Activated naive CD8-positive, alpha-beta T cell treated with anti-CD3 and anti-CD28 coated beads, Interleukin-2, amount 50 U/mL, for 24 hours (primary cell): Measurements from ENCODE around the gene MVD.

Experiments
- ATAC-seq: fragments of 150-1000 bp; cut with Tn5 transposase; one replicate; pipeline ENCODE4 v1.10.0; 2021
- DNase-seq: peaks from one replicate; pipeline ENCODE4 v3.0.0; 2021
- H3K27ac Mint-ChIP-seq: one replicate; pipeline ENCODE4 v1.8.0; 2021; ENCODE audit warnings: mild to moderate bottlenecking, mixed read lengths
- H3K27me3 Mint-ChIP-seq: one replicate; pipeline ENCODE4 v1.8.0; 2021; ENCODE audit warnings: mixed read lengths
- H3K36me3 Mint-ChIP-seq: one replicate; pipeline ENCODE4 v1.8.0; 2021; ENCODE audit warnings: low read depth, mixed read lengths
- H3K4me1 Mint-ChIP-seq: one replicate; pipeline ENCODE4 v1.8.0; 2021; ENCODE audit warnings: mixed read lengths
- H3K4me3 Mint-ChIP-seq: one replicate; pipeline ENCODE4 v1.8.0; 2021; ENCODE audit warnings: mild to moderate bottlenecking, moderate library complexity, mixed read lengths
- H3K9me3 Mint-ChIP-seq: one replicate; pipeline ENCODE4 v1.8.0; 2021; ENCODE audit warnings: mixed read lengths

Gene MVD

DNA sequence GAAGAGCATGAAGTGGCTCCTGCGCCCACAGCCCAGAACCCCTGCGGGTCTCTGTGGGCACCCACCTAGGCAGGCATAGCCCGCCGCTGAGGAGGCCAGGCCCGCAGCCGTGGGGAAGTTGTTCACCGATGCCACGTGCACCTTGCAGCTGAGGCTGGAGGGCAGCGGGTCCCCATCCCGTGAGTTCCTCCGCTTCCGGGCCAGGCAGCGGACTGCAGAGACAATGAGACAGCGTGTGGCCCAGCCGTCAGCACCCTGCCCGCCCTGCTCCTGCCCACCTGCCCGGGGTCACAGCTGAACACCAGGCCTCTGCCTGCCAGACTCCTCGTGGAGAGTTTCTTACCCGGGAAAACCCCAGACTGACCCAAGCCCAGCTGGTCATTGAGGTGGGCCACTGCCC, 5.5 kb downstream of the MVD start:
- no peak for DNase-seq
- Mint-ChIP-seq H3K27me3 (no peaks in the 10 kb centered on the region), H3K36me3 (peaks cover 3% of the 10 kb centered on the region), H3K9me3 (no peaks in the 10 kb centered on the region), H3K4me3 (no peak overlapping the region), H3K4me1 (peaks cover 12% of the 10 kb centered on the region), H3K27ac (no peak overlapping the region)
- ATAC-seq = no peak

DNA sequence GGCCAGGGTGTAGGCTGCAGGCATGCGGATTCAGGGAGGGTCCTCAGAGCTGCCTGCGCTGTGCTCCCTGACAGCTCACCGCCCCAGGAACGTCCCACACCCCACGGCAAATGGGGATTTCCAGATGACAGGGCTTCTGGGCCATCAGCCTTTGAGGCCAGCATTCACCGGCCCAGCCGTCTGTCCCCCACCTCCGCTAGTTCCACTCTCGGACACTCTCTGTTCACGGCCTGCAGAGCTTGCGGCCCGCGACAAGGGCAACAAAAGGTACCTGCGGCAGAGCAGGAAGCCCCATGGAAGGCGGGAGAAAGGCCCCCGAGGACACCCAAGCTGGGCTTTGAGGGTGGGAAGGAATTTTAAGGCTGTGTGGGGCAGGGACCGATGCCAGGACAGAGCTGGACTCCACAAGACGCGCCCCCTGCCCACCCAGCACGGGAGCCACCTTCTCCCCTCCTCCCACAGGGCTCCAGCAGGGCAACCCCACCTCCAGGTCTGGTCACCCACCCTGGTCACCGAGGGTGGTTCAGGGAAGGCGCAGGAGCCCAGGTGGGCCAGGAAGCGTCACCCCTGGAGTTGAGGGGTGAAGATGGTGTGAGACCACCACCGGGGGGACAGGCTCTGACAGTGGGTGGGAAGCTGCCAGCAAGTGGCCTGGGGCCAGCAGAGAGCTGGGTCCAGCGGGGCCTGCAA, 6.5 kb downstream of the MVD start:
- Mint-ChIP-seq H3K27ac (no peak overlapping the region), H3K4me1 (peaks cover 10% of the 10 kb centered on the region), H3K27me3 (no peaks in the 10 kb centered on the region), H3K9me3 (no peaks in the 10 kb centered on the region), H3K4me3 (no peak overlapping the region), H3K36me3 (peaks cover 3% of the 10 kb centered on the region)
- no peak for DNase-seq
- no peak for ATAC-seq

DNA sequence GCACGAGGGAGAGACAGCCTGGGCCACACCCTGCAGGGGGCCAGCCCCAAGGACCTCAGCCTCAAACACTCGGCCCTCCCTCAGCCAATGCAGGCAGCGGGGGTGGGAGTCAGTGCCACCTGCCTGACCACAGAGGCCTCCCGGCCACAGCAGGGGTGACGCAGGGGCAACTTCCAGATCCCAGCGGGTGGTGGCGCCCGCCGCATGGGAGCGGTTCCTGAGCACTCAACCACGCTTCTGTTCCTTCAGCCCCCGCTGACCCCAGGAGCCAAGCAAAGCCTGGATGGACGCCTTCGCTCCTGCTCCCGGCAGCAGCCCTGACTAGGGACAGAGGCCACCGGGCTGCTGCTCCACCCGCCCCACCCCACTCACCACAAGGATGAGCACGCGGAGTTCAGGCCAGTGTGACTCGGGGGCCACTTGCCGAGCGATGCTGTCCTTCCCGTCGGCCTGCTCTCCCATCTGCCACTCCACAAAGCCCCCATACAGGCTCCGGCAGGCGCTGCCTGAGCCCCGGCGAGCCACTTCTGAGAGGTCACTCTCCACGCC, 7.1 kb downstream of the MVD start:
- ATAC-seq = no peak
- no peaks in the 10 kb centered on the region for H3K27me3 Mint-ChIP-seq
- no peak overlapping the region for H3K27ac Mint-ChIP-seq
- no peaks in the 10 kb centered on the region for H3K9me3 Mint-ChIP-seq
- no peak for DNase-seq
- peaks cover 9% of the 10 kb centered on the region for H3K4me1 Mint-ChIP-seq
- peaks cover 3% of the 10 kb centered on the region for H3K36me3 Mint-ChIP-seq
- no peak overlapping the region for H3K4me3 Mint-ChIP-seq

GRCh38 chr16:88655053-88655732, 7.7 kb downstream of the MVD start:
- H3K27me3 Mint-ChIP-seq = no peaks in the 10 kb centered on the region
- peaks cover 3% of the 10 kb centered on the region for H3K36me3 Mint-ChIP-seq
- no peak overlapping the region for H3K27ac Mint-ChIP-seq
- no peaks in the 10 kb centered on the region for H3K9me3 Mint-ChIP-seq
- peaks cover 9% of the 10 kb centered on the region for H3K4me1 Mint-ChIP-seq
- ATAC-seq (no peak), DNase-seq (no peak)
- no peak overlapping the region for H3K4me3 Mint-ChIP-seq

GRCh38 chr16:88654363-88655052, 8.4 kb downstream of the MVD start:
- peaks cover 12% of the 10 kb centered on the region for H3K4me1 Mint-ChIP-seq
- no peak for DNase-seq
- H3K36me3 Mint-ChIP-seq = peaks cover 3% of the 10 kb centered on the region
- no peaks in the 10 kb centered on the region for H3K9me3 Mint-ChIP-seq
- H3K27ac Mint-ChIP-seq = no peak overlapping the region
- ATAC-seq = no peak
- no peaks in the 10 kb centered on the region for H3K27me3 Mint-ChIP-seq
- no peak overlapping the region for H3K4me3 Mint-ChIP-seq

DNA sequence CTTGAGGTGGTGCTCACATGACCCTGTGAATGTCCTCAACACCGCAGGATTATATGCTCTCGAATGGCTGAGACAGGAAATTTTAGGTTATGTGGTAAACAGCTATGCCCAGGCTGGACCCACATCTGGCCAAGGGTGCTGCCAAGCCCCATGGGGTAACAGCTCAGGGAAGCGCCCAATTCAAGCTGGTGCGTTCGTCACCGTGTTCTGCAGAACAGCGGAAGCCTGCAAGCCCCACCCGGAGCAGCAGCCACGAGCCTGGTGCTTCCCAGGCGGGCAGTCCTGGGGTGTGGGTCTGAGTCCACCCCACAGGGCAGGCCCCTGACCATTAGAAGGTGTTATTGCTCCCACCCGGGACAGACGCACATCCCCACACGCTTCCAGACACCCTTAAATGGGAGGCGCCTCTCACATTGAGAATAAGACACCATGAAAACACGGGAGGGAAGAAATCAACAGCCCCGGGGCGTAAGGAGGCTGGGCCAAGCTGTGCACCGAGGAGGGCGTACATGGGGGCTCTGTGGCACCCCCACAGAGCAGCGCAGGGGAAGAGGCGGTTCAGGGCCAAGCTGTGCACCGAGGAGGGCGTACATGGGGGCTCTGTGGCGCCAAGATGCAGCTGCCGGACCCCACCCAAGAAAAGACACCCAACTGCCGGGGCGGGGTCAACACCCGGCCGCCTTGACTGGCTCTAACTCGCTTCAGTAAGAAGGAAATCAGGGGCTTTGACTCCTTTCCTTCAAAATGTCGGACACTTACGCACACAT, 9.1 kb downstream of the MVD start:
- H3K36me3 Mint-ChIP-seq = peaks cover 6% of the 10 kb centered on the region
- H3K4me1 Mint-ChIP-seq = peaks cover 17% of the 10 kb centered on the region
- no peaks in the 10 kb centered on the region for H3K9me3 Mint-ChIP-seq
- H3K27me3 Mint-ChIP-seq = no peaks in the 10 kb centered on the region
- no peak overlapping the region for H3K4me3 Mint-ChIP-seq
- no peak for DNase-seq
- ATAC-seq = no peak
- H3K27ac Mint-ChIP-seq = no peak overlapping the region

DNA sequence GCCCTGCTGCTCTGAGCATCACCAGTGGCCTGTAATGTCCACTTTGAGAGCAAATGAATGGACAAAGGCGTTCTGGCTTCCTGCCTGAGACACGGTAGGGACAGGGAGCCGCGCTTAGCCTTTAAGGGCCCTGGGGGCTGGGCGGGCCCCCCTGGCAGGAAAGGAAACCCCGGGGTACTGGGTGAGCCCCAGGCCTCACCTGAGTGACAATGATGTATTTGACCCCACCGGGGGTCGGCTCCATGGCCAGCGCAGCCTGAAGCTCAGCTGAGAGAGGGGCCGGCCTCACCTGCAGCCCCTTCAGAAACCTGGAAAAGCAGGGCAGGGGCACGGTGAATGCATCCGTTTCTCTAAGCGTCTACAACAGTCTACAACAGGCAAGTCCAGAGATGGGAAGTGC, 9.8 kb downstream of the MVD start:
- H3K27me3 Mint-ChIP-seq = no peaks in the 10 kb centered on the region
- H3K27ac Mint-ChIP-seq = no peak overlapping the region
- H3K4me3 Mint-ChIP-seq = no peak overlapping the region
- DNase-seq = no peak
- no peaks in the 10 kb centered on the region for H3K9me3 Mint-ChIP-seq
- ATAC-seq = no peak
- H3K4me1 Mint-ChIP-seq = peaks cover 17% of the 10 kb centered on the region
- H3K36me3 Mint-ChIP-seq = peaks cover 6% of the 10 kb centered on the region

DNA sequence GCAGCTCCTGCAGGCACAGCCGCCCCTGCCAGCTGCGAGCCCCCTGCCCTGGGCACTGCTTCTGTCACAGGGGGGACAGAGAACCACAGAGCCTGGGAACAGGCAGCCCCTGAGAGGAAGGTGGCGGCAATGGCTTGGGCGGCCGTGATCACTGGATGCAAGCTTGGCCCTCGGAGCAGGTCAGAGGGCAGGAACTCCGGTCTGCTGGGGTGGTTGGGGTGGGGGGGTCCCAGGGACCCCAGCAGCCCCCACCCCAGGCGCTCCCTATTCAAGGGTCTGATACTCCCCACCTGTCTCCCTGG, 10.2 kb downstream of the MVD start:
- H3K4me1 Mint-ChIP-seq = peaks cover 17% of the 10 kb centered on the region
- H3K4me3 Mint-ChIP-seq = no peak overlapping the region
- no peaks in the 10 kb centered on the region for H3K9me3 Mint-ChIP-seq
- no peaks in the 10 kb centered on the region for H3K27me3 Mint-ChIP-seq
- peaks cover 6% of the 10 kb centered on the region for H3K36me3 Mint-ChIP-seq
- DNase-seq (no peak), ATAC-seq (no peak)
- no peak overlapping the region for H3K27ac Mint-ChIP-seq

DNA sequence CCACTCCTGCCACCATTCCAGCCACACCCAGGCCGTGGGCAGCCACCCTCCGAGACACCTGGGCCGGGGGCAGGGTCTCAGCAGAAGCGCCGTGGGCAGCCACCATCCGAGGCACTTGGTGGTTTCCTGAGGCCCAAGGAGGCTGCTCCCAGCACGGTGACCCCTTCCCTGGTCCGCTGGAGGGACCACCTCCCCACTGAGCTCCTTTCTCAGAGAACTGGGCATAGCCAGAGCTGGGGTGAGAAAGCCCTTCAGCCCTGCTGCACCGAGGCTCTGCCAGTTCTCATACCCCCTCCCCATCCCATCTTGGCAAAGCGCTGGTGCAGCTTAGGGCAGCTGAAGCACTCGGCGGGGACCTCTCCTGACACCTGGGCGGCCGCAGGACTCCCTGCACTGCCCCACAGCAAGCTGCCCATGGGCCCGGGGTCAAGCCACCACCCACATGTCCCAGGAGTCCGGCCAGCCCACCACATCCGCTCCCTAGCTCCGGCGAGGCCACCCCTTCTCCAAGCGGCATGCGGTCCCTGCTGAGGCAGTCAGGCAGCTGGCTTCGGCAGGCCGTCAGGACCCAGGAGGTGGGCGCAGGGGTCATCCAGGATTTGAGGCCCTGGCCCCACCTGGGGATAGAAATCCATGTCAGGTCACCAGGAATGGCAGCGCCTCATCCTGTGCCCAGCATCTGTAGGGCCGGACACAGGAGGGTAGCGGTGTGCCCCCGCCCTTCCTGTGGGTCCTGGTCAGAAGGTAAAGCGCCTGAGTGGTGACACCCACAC, 10.7 kb downstream of the MVD start:
- H3K27me3 Mint-ChIP-seq = no peaks in the 10 kb centered on the region
- ATAC-seq = no peak

DNA sequence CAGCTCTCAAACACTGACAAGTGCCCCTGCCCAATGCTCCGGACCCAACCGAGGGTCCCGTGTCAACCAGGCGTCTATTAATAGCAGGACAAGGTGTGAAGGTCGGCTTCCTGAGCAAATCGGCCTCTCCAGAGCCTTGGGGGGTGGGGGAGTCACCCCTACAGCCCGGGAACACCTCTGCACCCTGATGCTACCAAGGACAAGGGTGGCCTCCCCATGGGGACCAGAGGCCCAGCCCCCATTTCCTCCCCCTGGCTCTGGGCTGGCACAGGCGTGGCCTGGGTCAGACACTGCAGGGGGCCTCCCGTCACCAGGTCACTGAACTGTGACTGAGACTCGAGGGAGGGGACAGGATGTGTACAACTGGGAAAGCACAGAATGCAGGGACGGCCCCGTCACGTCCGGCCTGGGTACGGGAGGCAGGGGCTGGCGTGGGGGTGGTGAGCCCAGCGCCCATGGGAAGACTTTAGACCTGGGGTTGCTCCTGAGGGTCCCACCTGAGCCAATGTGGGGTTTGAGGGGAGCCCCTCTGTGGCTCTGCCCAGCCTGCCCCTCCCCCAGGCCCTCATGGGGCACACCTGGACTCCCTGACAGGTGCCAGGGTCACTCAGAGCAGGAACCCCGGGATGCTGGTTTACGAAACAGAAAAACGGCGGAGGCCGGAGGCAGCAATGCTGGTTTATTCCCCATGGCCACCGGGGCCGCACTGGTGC, 11.5 kb downstream of the MVD start:
- ATAC-seq (peak; percentile 92), DNase-seq (peak; percentile 85)
- H3K27me3 Mint-ChIP-seq = no peaks in the 10 kb centered on the region
- no peaks in the 10 kb centered on the region for H3K9me3 Mint-ChIP-seq
- H3K36me3 Mint-ChIP-seq = peaks cover 6% of the 10 kb centered on the region
- H3K4me1 Mint-ChIP-seq = peaks cover 17% of the 10 kb centered on the region
- peak overlapping the region; percentile 87 for H3K4me3 Mint-ChIP-seq
- peak overlapping the region; percentile 89 for H3K27ac Mint-ChIP-seq

More for the DNA sequence above, 10.7 kb downstream of the MVD start:
- Mint-ChIP-seq H3K36me3 (peaks cover 6% of the 10 kb centered on the region), H3K9me3 (no peaks in the 10 kb centered on the region), H3K4me1 (peaks cover 17% of the 10 kb centered on the region), H3K27ac (peak overlapping the region; percentile 62), H3K4me3 (no peak overlapping the region)
- no peak for DNase-seq

GRCh38 chr16:88650749-88651275, 12.1 kb downstream of the MVD start, which contains the start of gene CYBA:
CYBA (minus strand) TSS chr16:88651053; CDS start chr16:88651013, 40 bp downstream.
- H3K36me3 Mint-ChIP-seq = peaks cover 6% of the 10 kb centered on the region

GRCh38 chr16:88649924-88650748, 12.8 kb downstream of the MVD start:
- H3K4me1 Mint-ChIP-seq = peaks cover 20% of the 10 kb centered on the region
- no peak for ATAC-seq
- no peaks in the 10 kb centered on the region for H3K9me3 Mint-ChIP-seq
- H3K36me3 Mint-ChIP-seq = peaks cover 5% of the 10 kb centered on the region
- H3K4me3 Mint-ChIP-seq = peak overlapping the region; percentile 87
- peak overlapping the region; percentile 76 for H3K27ac Mint-ChIP-seq
- DNase-seq = peak; percentile 45
- H3K27me3 Mint-ChIP-seq = no peaks in the 10 kb centered on the region

More at GRCh38 chr16:88650749-88651275, 12.1 kb downstream of the MVD start, which contains the start of gene CYBA:
- Mint-ChIP-seq H3K9me3 (no peaks in the 10 kb centered on the region), H3K4me3 (peak within 1 kb of the TSS; percentile 87), H3K27ac (peak within 1 kb of the TSS; percentile 89), H3K27me3 (no peaks in the 10 kb centered on the region), H3K4me1 (peaks cover 17% of the 10 kb centered on the region)
- DNase-seq = peak; percentile 89
- ATAC-seq = peak; percentile 91
